ENCODE data around the gene TCP11L2. TPM values are rescaled to one million over a fixed set of nuclear protein-coding genes. Genes with fewer than 3 reads are reported as not detected.

The TCP11L2 gene
- polyA plus RNA-seq, 1 experiment = 26.5 TPM

DNA sequence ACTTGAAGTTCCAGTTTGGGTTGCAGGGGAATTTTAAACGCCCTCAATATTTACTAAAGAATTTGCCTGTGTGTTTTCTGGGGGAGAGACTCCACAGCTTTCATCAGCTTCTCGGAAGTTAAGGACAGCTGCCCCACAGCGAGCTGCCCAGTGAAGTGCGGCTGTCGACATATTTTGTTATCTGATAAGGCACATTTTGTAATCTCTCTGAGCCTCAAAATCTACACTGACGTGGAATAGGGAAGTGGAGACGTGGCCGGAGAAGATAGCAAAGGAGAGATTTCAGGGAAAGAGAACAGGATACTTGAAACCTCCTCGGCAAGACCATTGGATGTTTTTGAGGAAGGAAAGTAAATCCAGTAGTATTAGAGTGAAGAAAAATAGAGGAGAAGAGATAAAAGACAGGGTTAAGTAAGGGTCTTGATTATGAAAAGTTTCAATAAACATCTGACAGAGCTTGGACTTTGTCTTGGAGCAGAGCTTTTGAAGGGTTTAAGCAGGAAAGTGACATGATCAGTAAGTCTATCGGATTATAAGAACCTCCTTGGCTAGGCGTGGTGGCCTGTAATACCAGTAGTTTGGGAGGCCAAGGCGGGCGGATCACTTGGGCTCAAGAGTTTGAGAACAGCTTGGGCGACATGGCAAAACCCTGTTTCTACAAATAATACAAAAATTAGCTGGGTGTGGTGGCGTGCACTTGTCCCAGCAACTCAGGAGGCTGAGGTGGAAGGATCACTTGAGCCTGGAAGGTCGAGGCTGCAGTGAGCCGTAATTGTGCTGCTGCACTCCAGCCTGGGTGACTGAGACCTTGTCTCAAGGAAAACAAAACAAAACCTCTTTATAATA, 56.1 kb downstream of the TCP11L2 start:
- Histone ChIP-seq H3K27ac (ENCODE audit: low read depth, low read length) (peak overlapping the region; percentile 97), H3K27me3 (ENCODE audit: control insufficient read depth, insufficient read depth, low read length) (no peaks in the 10 kb centered on the region), H3K9me3 (ENCODE audit: control insufficient read depth, insufficient read depth, low read length) (no peaks in the 10 kb centered on the region; the same call in 1 of the 2 replicates), H3K4me3 (ENCODE audit: low read depth, low read length) (peak overlapping the region; percentile 92)
- POLR2A ChIA-PET = interaction anchor here (0.5 to 1.9 kb wide), 14 partner anchors 9 to 1052 kb away, joined by 3 to 15 read pairs (median 4); partner anchors contain the start of genes CKAP4 and TMEM263
- CTCF ChIA-PET = interaction anchor here (0.7 to 4.3 kb wide), 22 partner anchors 9 to 597 kb away, joined by 3 to 42 read pairs (median 4); partner anchors contain the start of gene TMEM263
- DNase-seq (ENCODE audit: low read depth, low spot score) = no peak
- TF ChIP-seq, protein P1, sequence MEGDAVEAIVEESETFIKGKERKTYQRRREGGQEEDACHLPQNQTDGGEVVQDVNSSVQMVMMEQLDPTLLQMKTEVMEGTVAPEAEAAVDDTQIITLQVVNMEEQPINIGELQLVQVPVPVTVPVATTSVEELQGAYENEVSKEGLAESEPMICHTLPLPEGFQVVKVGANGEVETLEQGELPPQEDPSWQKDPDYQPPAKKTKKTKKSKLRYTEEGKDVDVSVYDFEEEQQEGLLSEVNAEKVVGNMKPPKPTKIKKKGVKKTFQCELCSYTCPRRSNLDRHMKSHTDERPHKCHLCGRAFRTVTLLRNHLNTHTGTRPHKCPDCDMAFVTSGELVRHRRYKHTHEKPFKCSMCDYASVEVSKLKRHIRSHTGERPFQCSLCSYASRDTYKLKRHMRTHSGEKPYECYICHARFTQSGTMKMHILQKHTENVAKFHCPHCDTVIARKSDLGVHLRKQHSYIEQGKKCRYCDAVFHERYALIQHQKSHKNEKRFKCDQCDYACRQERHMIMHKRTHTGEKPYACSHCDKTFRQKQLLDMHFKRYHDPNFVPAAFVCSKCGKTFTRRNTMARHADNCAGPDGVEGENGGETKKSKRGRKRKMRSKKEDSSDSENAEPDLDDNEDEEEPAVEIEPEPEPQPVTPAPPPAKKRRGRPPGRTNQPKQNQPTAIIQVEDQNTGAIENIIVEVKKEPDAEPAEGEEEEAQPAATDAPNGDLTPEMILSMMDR (IDR thresholded peaks at IDR 0.05; ENCODE audit: low read depth, low read length) = no peak

DNA sequence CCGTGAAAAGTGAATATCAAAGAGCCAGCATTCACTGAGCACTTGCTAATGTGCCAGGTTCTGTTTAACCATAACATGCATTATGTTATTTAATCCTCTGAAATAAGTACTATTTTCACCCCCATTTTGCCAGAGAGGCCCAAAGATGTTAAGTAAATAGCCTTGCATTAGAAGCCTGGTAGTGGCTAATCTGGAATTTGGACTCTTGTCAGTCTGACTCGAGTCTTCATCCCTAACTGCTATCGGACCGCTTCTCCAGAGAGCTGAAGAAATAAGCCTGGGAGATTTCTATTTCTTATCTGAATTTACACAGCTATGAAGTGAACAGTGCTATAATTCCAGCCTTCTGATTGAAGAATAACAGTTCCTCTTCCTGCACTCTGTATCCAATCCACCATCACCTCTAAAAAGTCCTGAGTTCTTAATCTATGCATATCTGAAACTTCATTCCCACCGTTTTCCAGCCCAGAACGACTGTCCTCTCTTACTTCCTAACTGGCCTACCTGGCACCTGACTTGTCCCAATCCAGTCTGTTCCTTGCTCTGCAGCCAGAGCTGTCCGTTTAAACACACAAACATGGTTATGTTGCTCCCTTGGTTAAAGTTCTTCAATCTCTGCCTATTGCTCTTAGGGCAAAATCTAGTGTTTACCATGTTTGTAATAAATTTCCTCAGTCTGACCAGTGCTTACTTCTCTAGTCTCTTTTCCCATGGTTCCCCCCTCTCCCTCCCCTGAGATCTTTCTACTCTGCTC, 57.3 kb downstream of the TCP11L2 start:
- no peaks in the 10 kb centered on the region for H3K27me3 ChIP-seq (ENCODE audit: control insufficient read depth, insufficient read depth, low read length)
- no peak for DNase-seq (ENCODE audit: low read depth, low spot score)
- no peak overlapping the region for H3K4me3 ChIP-seq (ENCODE audit: low read depth, low read length)
- TF ChIP-seq, protein P1 (IDR thresholded peaks at IDR 0.05; ENCODE audit: low read depth, low read length) = no peak
- ChIA-PET CTCF (interaction anchor here (0.8 to 4.3 kb wide), 3 partner anchors 136 to 560 kb away, joined by 3 to 41 read pairs (median 4); no protein-coding TSS in a partner anchor), POLR2A (interaction anchor here (1.1 to 1.9 kb wide), 2 partner anchors 24 to 596 kb away, joined by 3 to 15 read pairs; partner anchors contain the start of gene TMEM263)
- H3K27ac ChIP-seq (ENCODE audit: low read depth, low read length) = no peak overlapping the region
- no peaks in the 10 kb centered on the region; the same call in 1 of the 2 replicates for H3K9me3 ChIP-seq (ENCODE audit: control insufficient read depth, insufficient read depth, low read length)

DNA sequence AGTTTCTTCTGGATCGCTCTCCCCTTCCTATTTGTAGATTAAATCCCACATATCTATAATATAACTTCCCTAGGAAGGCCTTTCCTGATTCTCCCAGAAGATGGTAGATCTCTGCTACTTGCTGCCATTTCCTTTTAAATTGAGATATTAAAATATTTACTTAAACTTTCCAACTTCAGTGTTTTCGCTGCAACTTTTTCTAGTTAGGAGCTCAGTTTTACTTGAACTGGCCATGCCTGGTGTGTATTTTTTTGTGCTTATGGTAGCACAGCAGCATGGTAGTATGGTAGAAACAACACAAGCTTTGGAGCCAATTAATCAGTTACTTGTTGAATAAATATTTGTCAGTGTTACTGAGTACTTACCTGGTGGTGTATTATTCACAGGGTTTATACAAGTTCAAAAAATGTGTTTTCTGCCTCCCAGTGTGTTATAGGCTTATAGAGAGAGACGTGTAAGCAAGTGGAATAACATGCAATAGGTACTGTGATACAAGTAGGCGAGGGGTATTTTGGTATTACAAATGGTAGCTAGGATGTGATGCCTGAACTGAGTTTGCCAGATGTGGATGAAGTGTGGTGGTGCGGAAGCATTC, 58.0 kb downstream of the TCP11L2 start:
- TF ChIP-seq, protein P1 (IDR thresholded peaks at IDR 0.05; ENCODE audit: low read depth, low read length) = no peak
- Histone ChIP-seq H3K9me3 (ENCODE audit: control insufficient read depth, insufficient read depth, low read length) (no peaks in the 10 kb centered on the region; the same call in 1 of the 2 replicates), H3K4me3 (ENCODE audit: low read depth, low read length) (no peak overlapping the region), H3K27me3 (ENCODE audit: control insufficient read depth, insufficient read depth, low read length) (no peaks in the 10 kb centered on the region), H3K27ac (ENCODE audit: low read depth, low read length) (no peak overlapping the region)
- no peak for DNase-seq (ENCODE audit: low read depth, low spot score)
- ChIA-PET POLR2A (no interaction called here), CTCF (interaction anchor here (0.8 to 1.5 kb wide), 2 partner anchors 137 to 481 kb away, joined by 3 to 4 read pairs; no protein-coding TSS in a partner anchor)

DNA sequence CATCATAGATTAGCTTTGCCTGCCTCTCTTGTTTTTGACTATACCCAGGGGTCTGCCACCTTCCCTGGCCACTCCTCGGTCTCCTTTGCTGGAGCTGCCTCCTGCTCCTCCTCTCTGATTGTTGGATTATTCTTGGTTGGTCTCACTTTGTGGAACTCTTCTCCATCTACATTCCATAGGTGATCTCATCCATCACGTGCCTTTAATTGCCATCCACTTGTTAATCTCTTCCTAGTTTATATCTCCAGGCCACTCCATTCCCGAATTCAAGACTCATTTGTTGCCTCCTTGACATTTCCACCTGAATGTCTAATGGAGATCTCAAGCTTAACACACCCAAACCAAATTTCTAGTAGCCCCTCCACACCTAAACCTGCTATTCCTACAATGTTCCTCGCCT, 60.4 kb downstream of the TCP11L2 start:
- CTCF ChIA-PET = no interaction called here
- TF ChIP-seq, protein P1 (IDR thresholded peaks at IDR 0.05; ENCODE audit: low read depth, low read length) = no peak
- H3K9me3 ChIP-seq (ENCODE audit: control insufficient read depth, insufficient read depth, low read length) = no peaks in the 10 kb centered on the region
- H3K4me3 ChIP-seq (ENCODE audit: low read depth, low read length) = no peak overlapping the region
- POLR2A ChIA-PET = no interaction called here
- H3K27me3 ChIP-seq (ENCODE audit: control insufficient read depth, insufficient read depth, low read length) = no peaks in the 10 kb centered on the region
- no peak overlapping the region for H3K27ac ChIP-seq (ENCODE audit: low read depth, low read length)
- DNase-seq (ENCODE audit: low read depth, low spot score) = no peak
